ENCODE data around the gene SELENOV. TPM values are rescaled to one million over a fixed set of nuclear protein-coding genes. Genes with fewer than 3 reads are reported as not detected.

SELENOV gene
- total RNA-seq, 1 donor = not detected

DNA sequence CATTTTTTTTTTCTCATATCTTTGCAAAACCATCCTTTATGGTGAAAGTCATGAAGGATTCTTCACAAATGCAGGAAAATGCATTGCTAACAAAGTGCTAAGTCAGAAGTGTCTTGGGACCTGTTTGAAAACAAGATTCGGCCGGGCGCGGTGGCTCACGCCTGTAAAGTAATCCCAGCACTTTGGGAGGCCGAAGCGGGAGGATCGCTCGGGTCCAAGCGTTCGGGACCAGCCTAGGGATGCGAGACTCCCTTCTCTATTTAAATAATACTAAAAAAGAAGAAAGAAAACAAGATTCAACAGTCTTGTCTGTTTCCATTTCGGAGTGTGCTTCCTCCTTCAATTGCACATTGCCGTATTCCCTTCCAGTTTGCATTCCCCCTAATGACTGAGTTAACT lies 16.9 kb downstream of the SELENOV start:
- peak overlapping the region; percentile 96 for H3K4me3 ChIP-seq (ENCODE audit: insufficient read depth, low read length)
- TF ChIP-seq, protein P1, sequence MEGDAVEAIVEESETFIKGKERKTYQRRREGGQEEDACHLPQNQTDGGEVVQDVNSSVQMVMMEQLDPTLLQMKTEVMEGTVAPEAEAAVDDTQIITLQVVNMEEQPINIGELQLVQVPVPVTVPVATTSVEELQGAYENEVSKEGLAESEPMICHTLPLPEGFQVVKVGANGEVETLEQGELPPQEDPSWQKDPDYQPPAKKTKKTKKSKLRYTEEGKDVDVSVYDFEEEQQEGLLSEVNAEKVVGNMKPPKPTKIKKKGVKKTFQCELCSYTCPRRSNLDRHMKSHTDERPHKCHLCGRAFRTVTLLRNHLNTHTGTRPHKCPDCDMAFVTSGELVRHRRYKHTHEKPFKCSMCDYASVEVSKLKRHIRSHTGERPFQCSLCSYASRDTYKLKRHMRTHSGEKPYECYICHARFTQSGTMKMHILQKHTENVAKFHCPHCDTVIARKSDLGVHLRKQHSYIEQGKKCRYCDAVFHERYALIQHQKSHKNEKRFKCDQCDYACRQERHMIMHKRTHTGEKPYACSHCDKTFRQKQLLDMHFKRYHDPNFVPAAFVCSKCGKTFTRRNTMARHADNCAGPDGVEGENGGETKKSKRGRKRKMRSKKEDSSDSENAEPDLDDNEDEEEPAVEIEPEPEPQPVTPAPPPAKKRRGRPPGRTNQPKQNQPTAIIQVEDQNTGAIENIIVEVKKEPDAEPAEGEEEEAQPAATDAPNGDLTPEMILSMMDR (IDR thresholded peaks at IDR 0.05; ENCODE audit: extremely low read depth, low read depth, low read length) = no peak
- no peak for DNase-seq (ENCODE audit: insufficient read length, low spot score, missing footprints)
- H3K4me2 ChIP-seq (ENCODE audit: insufficient read depth, low read length) = peak overlapping the region; percentile 98
- no peaks in the 10 kb centered on the region for H3K36me3 ChIP-seq (ENCODE audit: insufficient read depth, low read length)
- H2AFZ ChIP-seq (ENCODE audit: low read length) = peak overlapping the region; percentile 95
- peaks cover 31% of the 10 kb centered on the region for H3K79me2 ChIP-seq (ENCODE audit: insufficient read depth, low read length)
- H3K27ac ChIP-seq (ENCODE audit: low read depth, low read length) = peak overlapping the region; percentile 81
- no peaks in the 10 kb centered on the region for H3K27me3 ChIP-seq (ENCODE audit: insufficient read depth, low read length)
- peaks cover 4% of the 10 kb centered on the region for H3K4me1 ChIP-seq (ENCODE audit: insufficient read depth, low read length)
- no peaks in the 10 kb centered on the region for H3K9me3 ChIP-seq (ENCODE audit: low read depth, low read length)
- H4K20me1 ChIP-seq (ENCODE audit: insufficient read depth, low read length) = peaks cover 9% of the 10 kb centered on the region

DNA sequence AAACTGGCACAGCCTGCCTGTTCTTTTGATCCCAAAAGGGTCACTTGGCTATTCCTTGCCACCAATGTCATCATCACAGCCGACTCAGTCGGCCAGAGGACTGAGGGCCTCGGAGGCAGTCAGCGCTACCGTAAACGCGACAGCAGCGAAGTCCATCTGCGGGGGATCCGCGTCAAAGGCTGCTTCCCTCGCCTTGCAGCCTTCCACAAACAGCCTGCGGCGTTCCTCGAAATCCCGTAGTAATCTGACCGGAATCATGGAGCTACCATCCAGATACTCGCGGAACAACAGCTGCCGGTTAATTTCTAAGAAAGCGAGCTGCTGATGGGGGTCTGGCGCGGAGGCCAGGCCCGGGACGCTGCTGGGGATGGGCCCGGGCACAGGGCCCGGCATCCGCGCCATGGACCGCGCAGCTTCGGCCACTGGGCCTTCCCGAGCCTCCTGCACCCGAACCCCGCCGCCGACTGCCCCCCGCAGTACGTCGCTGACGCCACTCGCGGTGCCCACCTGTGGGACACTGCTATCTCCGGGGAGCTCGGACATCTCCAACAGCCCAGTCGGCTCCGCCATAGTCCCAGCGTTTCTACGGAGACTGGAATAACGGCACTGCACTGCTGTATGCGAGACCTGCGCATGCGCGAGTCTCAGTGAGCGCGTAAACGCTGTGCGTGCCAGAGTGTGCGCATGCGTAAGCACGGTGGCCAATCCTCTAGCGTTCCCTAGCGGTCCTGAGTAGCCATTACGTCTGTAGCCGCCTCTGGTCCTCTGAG lies 17.5 kb downstream of the SELENOV start, which contains the start of gene EID2B:
TSS of gene EID2B (minus strand) at position 620 of the 770 bp plus-strand sequence. CDS start at position 570, 50 bp downstream.
- H4K20me1 ChIP-seq (ENCODE audit: insufficient read depth, low read length) = peaks cover 10% of the 10 kb centered on the region
- H3K9me3 ChIP-seq (ENCODE audit: low read depth, low read length) = no peaks in the 10 kb centered on the region
- peak within 1 kb of the TSS; percentile 81 for H3K27ac ChIP-seq (ENCODE audit: low read depth, low read length)
- TF ChIP-seq, protein P1 (IDR thresholded peaks at IDR 0.05; ENCODE audit: extremely low read depth, low read depth, low read length) = peak; percentile 98
- H3K27me3 ChIP-seq (ENCODE audit: insufficient read depth, low read length) = no peaks in the 10 kb centered on the region
- peak within 1 kb of the TSS; percentile 96 for H3K4me3 ChIP-seq (ENCODE audit: insufficient read depth, low read length)
- H3K4me1 ChIP-seq (ENCODE audit: insufficient read depth, low read length) = peaks cover 4% of the 10 kb centered on the region
- peaks cover 33% of the 10 kb centered on the region for H3K79me2 ChIP-seq (ENCODE audit: insufficient read depth, low read length)
- DNase-seq (ENCODE audit: insufficient read length, low spot score, missing footprints) = peak; percentile 98
- H2AFZ ChIP-seq (ENCODE audit: low read length) = peak within 1 kb of the TSS; percentile 95
- no peaks in the 10 kb centered on the region for H3K36me3 ChIP-seq (ENCODE audit: insufficient read depth, low read length)
- H3K4me2 ChIP-seq (ENCODE audit: insufficient read depth, low read length) = peak within 1 kb of the TSS; percentile 98

DNA sequence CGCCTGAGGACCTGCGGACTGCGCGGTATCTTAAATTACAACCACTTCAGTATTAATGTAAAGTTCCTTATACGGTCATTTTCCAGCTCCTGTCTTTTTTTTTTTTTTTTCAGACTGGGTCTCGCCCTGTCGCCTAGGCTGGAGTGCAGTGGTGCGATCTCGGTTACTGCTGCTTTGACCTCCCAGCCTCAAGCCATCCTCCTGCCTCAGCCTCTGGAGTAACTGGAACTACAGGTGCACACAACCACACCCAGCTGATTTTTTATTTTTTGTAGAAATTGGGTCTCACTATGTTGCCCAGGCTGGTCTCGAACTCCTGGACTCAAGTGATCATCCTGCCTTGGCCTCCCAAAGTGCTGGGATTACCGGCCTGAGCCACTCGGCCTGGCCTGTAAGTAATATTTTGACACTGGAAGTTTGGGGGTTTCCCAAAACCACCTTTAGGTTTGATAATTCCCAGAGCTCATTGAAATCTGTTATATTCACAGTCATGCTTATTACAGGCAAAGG lies 18.1 kb downstream of the SELENOV start:
- Histone ChIP-seq H3K27me3 (ENCODE audit: insufficient read depth, low read length) (no peaks in the 10 kb centered on the region), H3K4me1 (ENCODE audit: insufficient read depth, low read length) (peaks cover 4% of the 10 kb centered on the region), H3K27ac (ENCODE audit: low read depth, low read length) (no peak overlapping the region), H3K4me3 (ENCODE audit: insufficient read depth, low read length) (peak overlapping the region; percentile 96), H3K36me3 (ENCODE audit: insufficient read depth, low read length) (no peaks in the 10 kb centered on the region), H4K20me1 (ENCODE audit: insufficient read depth, low read length) (peaks cover 14% of the 10 kb centered on the region), H2AFZ (ENCODE audit: low read length) (no peak overlapping the region), H3K9me3 (ENCODE audit: low read depth, low read length) (no peaks in the 10 kb centered on the region), H3K4me2 (ENCODE audit: insufficient read depth, low read length) (peak overlapping the region; percentile 98), H3K79me2 (ENCODE audit: insufficient read depth, low read length) (peaks cover 39% of the 10 kb centered on the region)
- TF ChIP-seq, protein P1 (IDR thresholded peaks at IDR 0.05; ENCODE audit: extremely low read depth, low read depth, low read length) = no peak
- DNase-seq (ENCODE audit: insufficient read length, low spot score, missing footprints) = no peak

DNA sequence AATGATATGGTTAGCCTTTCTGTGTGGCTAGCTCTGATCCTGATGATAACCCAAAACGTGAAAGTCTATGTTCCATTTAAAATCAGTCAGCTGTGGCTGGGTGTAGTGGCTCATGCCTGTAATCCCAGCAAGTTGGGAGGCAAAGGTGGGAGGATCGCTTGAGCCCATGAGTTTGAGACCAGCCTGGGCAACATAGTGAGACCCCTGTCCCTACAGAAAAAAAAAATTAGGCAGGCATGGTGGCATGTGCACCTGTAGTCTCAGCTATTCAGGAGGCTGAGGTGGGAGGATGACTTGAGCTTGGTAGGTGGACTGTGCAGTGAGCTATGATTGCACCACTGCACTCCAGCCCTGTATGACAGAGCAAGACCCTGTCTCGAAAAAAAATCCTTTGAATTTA lies 18.9 kb downstream of the SELENOV start:
- no peak overlapping the region for H3K4me2 ChIP-seq (ENCODE audit: insufficient read depth, low read length)
- H4K20me1 ChIP-seq (ENCODE audit: insufficient read depth, low read length) = peaks cover 16% of the 10 kb centered on the region
- no peak overlapping the region for H3K4me3 ChIP-seq (ENCODE audit: insufficient read depth, low read length)
- peaks cover 46% of the 10 kb centered on the region for H3K79me2 ChIP-seq (ENCODE audit: insufficient read depth, low read length)
- H3K36me3 ChIP-seq (ENCODE audit: insufficient read depth, low read length) = no peaks in the 10 kb centered on the region
- peaks cover 11% of the 10 kb centered on the region for H3K4me1 ChIP-seq (ENCODE audit: insufficient read depth, low read length)
- H3K27ac ChIP-seq (ENCODE audit: low read depth, low read length) = no peak overlapping the region
- no peaks in the 10 kb centered on the region for H3K9me3 ChIP-seq (ENCODE audit: low read depth, low read length)
- DNase-seq (ENCODE audit: insufficient read length, low spot score, missing footprints) = no peak
- H2AFZ ChIP-seq (ENCODE audit: low read length) = no peak overlapping the region
- H3K27me3 ChIP-seq (ENCODE audit: insufficient read depth, low read length) = no peaks in the 10 kb centered on the region
- TF ChIP-seq, protein P1 (IDR thresholded peaks at IDR 0.05; ENCODE audit: extremely low read depth, low read depth, low read length) = no peak
